Lower lobe of right lung (tissue), 2 donors: ENCODE measurements around the gene LRRC4. TPM values are rescaled to one million over a fixed set of nuclear protein-coding genes. Genes with fewer than 3 reads are reported as not detected.

Experiments
- ATAC-seq, 2 donors: fragments of 200-7000 bp; cut with Tn5 transposase; one replicate each; pipeline ENCODE4 v1.9.1; 2020 to 2022; ENCODE audit warnings: mild to moderate bottlenecking in 2 of 2, moderate library complexity in 2 of 2
- DNase-seq: peaks from one replicate; pipeline ENCODE4 v3.0.0-alpha.2; 2020
- H3K27ac ChIP-seq: fragments of 200-600 bp; one replicate; pipeline ENCODE4 v1.8.0; 2022
- H3K27me3 ChIP-seq: fragments of 200-600 bp; one replicate; pipeline ENCODE4 v1.8.0; 2022; ENCODE audit warnings: low read depth
- H3K36me3 ChIP-seq: fragments of 200-600 bp; one replicate; pipeline ENCODE4 v1.8.0; 2022; ENCODE audit warnings: mild to moderate bottlenecking
- H3K4me1 ChIP-seq: fragments of 200-600 bp; one replicate; pipeline ENCODE4 v1.8.0; 2022
- H3K4me3 ChIP-seq: fragments of 200-600 bp; one replicate; pipeline ENCODE4 v1.8.0; 2022; ENCODE audit warnings: mild to moderate bottlenecking
- H3K9me3 ChIP-seq: fragments of 200-600 bp; one replicate; pipeline ENCODE4 v1.8.0; 2022
- CTCF ChIP-seq: fragments of 200-600 bp; IDR thresholded peaks from one replicate; pipeline ENCODE4 v1.8.0; 2022; ENCODE audit warnings: antibody characterized with exemption, mild to moderate bottlenecking
- intact Hi-C: fragments of 100-400 bp; cut with DNase I; formaldehyde crosslinking; loops from one replicate; pipeline ENCODE4 v1.11.0; 2022
- total RNA-seq: library from RNA; stranded (reverse); fragmentation: NEBNext Ultra II Directional; extraction: Animal tissue kit (Norgen Biotek cat#: 25700); gene quantifications from one replicate; pipeline ENCODE4 v1.2.1, GENCODE V29; 2021
- donor health status: DM: no; HTN: yes; CAD: no; lungs with severe emphysema.

The LRRC4 gene
- total RNA-seq, 1 donor from 2014 or later, result 12.8 TPM

- Histone ChIP-seq H3K27me3 (no peaks in the 10 kb centered on the region), H3K4me1 (peaks cover 56% of the 10 kb centered on the region)
Measured at GRCh38 chr7:128026551-128026950, 4.7 kb downstream of the LRRC4 start.

GRCh38 chr7:128025819-128026218 lies 5.4 kb downstream of the LRRC4 start:
- H3K27me3 ChIP-seq, result no peaks in the 10 kb centered on the region
- H3K9me3 ChIP-seq, result no peaks in the 10 kb centered on the region
- no peaks in the 10 kb centered on the region for H3K36me3 ChIP-seq
- DNase-seq (no peak), ATAC-seq (no peak)
- no peak overlapping the region for H3K4me3 ChIP-seq
- TF ChIP-seq CTCF, result no peak
- intact Hi-C loops, result no loop called here
- H3K27ac ChIP-seq, result no peak overlapping the region
- peaks cover 56% of the 10 kb centered on the region for H3K4me1 ChIP-seq

More at GRCh38 chr7:128026551-128026950, 4.7 kb downstream of the LRRC4 start:
- Histone ChIP-seq H3K27ac (no peak overlapping the region), H3K36me3 (no peaks in the 10 kb centered on the region), H3K9me3 (no peaks in the 10 kb centered on the region), H3K4me3 (no peak overlapping the region)
- ATAC-seq, result no peak
- no peak for DNase-seq
- no peak for TF ChIP-seq CTCF
- intact Hi-C loops, result no loop called here

GRCh38 chr7:128025380-128025779 lies 5.9 kb downstream of the LRRC4 start:
- ATAC-seq (no peak), DNase-seq (no peak)
- no peaks in the 10 kb centered on the region for H3K36me3 ChIP-seq
- H3K27ac ChIP-seq, result no peak overlapping the region
- H3K4me3 ChIP-seq, result no peak overlapping the region
- intact Hi-C loops, result no loop called here
- TF ChIP-seq CTCF, result no peak
- no peaks in the 10 kb centered on the region for H3K27me3 ChIP-seq
- peaks cover 53% of the 10 kb centered on the region for H3K4me1 ChIP-seq
- H3K9me3 ChIP-seq, result no peaks in the 10 kb centered on the region

- no peak for ATAC-seq
- H3K4me1 ChIP-seq, result peaks cover 49% of the 10 kb centered on the region
- H3K27me3 ChIP-seq, result no peaks in the 10 kb centered on the region
- H3K9me3 ChIP-seq, result no peaks in the 10 kb centered on the region
- no peak for TF ChIP-seq CTCF
- H3K27ac ChIP-seq, result no peak overlapping the region
- no peaks in the 10 kb centered on the region for H3K36me3 ChIP-seq
- H3K4me3 ChIP-seq, result no peak overlapping the region
- no peak for DNase-seq
- intact Hi-C loops, result no loop called here
Measured at GRCh38 chr7:128024151-128024550, 7.1 kb downstream of the LRRC4 start.

- intact Hi-C loops, result no loop called here
- TF ChIP-seq CTCF, result no peak
- Histone ChIP-seq H3K36me3 (no peaks in the 10 kb centered on the region), H3K27ac (no peak overlapping the region), H3K4me1 (peaks cover 55% of the 10 kb centered on the region), H3K4me3 (no peak overlapping the region), H3K27me3 (no peaks in the 10 kb centered on the region), H3K9me3 (no peaks in the 10 kb centered on the region)
- DNase-seq, result no peak
- ATAC-seq, result peak in 1 of 2 donors; percentile 37
Measured at GRCh38 chr7:128022631-128023532, 8.4 kb downstream of the LRRC4 start.
